GM20000 (cell line): ENCODE data around the gene GPX3.

Experiments used
- DNase-seq: peaks from one replicate; pipeline ENCODE4 v3.0.0; 2012; ENCODE audit warnings: low spot score
- TF ChIP-seq, protein P1 (sequence below): IDR thresholded peaks from 2 replicates; pipeline ENCODE4 v1.5.1; 2012; ENCODE audit warnings: mild to moderate bottlenecking, control low read depth; ENCODE audit errors: extremely low read depth, missing control alignments

The GPX3 gene

DNA sequence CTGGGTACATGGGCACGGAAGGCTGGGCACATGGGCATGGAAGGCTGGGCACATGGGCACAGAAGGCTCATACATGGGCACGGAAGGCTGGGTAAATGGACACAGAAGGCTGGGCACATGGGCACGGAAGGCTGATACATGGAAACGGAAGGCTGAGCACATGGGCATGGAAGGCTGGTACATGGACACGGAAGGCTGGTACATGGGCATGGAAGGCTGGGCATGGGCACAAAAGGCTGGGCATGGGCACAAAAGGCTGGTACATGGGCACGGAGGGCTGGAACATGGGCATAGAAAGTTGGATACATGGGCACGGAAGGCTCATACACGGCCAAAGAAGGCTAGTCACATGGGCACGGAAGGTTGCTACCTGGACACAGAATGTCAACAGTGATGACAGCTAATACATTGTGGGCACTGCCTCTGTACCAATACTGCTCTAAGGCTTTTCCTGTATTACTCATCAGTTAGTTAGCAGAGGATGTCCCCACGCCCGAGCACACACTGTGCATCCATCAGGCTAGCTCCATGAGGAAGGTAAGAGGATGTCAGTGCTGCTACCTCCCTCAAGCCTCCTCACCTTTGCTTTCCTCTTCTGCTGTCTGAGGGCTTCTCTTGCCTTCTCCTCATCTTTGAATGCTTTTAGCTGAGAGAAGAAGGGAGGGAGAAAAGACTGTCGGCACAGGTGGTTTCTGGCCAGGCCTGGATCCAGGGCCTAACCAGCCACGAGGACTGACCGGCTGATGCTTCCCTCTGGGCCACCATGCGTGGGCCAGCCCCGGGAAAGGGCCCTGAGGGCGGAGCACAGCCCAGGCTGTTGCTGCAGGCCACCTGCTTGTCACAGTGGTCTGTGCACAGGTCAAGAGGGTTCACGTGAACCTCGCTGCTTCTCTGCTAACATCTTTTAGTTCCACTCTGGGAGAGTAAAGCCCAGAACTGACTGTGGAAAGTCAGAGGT, 14.3 kb downstream of the GPX3 start:
- no peak for DNase-seq
- TF ChIP-seq, protein P1, sequence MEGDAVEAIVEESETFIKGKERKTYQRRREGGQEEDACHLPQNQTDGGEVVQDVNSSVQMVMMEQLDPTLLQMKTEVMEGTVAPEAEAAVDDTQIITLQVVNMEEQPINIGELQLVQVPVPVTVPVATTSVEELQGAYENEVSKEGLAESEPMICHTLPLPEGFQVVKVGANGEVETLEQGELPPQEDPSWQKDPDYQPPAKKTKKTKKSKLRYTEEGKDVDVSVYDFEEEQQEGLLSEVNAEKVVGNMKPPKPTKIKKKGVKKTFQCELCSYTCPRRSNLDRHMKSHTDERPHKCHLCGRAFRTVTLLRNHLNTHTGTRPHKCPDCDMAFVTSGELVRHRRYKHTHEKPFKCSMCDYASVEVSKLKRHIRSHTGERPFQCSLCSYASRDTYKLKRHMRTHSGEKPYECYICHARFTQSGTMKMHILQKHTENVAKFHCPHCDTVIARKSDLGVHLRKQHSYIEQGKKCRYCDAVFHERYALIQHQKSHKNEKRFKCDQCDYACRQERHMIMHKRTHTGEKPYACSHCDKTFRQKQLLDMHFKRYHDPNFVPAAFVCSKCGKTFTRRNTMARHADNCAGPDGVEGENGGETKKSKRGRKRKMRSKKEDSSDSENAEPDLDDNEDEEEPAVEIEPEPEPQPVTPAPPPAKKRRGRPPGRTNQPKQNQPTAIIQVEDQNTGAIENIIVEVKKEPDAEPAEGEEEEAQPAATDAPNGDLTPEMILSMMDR: no peak

GRCh38 chr5:151036556-151036955, 16.2 kb downstream of the GPX3 start:
- TF ChIP-seq, protein P1: no peak
- no peak for DNase-seq

- DNase-seq: no peak
- TF ChIP-seq, protein P1: no peak
These were observed 17.4 kb downstream of the GPX3 start for GRCh38 chr5:151037561-151038411.

DNA sequence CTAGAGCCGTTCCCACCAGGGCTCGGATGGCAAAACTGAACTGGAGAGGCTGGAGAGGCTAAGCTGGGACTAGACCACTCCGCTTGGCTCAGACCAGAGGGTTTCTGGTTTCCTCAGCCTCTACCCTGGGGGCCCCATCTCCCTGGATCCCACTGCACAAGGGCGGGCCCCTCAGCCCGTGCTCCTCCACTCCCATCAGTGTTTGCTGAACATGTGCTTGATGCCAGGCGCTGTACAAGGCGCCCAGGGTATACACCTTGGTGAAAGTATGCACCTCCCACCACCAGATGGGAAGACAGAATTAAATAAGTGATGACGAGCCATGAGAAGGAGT, 18.0 kb downstream of the GPX3 start:
- no peak for DNase-seq
- TF ChIP-seq, protein P1: no peak

DNA sequence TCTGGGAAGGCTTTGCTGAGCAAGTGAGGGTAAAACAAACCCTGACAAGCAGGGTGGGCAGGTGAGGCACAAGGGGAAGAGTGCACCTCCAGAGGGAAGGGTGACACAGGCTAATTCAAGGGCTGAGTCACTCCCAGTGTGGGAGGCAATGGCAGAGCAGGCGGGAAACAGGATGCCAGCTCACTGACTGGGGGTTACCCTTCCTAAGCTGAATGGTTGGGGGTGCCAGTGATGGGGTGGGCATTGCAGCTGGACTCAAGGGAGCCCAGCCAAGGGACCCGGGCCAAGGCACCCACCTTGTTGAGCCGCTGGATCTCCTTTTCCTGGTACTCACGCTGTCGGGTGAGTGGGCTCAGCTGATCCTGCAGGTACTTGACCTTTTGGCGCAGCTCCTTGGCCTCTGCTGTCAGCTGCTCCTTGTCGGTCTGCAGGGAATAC, 18.4 kb downstream of the GPX3 start:
- DNase-seq: no peak
- TF ChIP-seq, protein P1: no peak

DNA sequence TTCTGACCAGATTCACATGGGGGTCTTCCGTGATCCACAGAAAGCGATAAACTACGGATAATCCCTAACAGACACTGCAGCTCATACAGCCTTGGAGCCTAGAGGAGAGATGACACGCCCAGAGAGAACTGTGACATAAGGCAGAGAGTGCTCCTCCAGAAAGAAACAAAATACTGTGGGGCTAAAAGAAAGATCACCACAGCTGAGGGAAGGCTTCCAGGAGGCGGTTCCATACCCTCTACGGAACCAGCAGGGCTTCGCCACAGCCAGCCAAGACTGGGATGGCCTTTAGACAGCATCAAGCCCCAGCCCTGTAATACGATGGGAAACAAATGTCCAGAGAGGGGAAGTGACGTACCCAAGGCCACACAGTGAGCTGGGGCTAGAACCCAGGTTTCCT, 19.3 kb downstream of the GPX3 start:
- no peak for DNase-seq
- TF ChIP-seq, protein P1: no peak
